HG03025 (cell line): Measurements from ENCODE around the gene SASS6.
"Not testable (repeated sequence)": the region's sequence is repeated elsewhere in the genome, so short reads cannot be mapped to it uniquely, and the experiment has no call there.

ENCODE experiments used
- ATAC-seq: cut with Tn5 transposase; IDR thresholded peaks from one replicate; pipeline ENCODE4 v1.9.1; 2021; ENCODE audit warnings: mild to moderate bottlenecking, moderate library complexity; ENCODE audit not compliant: unreplicated experiment, low FRiP score

SASS6 gene

GRCh38 chr1:100051401-100051800 is 81.3 kb downstream of the SASS6 start:
- no peak for ATAC-seq

DNA sequence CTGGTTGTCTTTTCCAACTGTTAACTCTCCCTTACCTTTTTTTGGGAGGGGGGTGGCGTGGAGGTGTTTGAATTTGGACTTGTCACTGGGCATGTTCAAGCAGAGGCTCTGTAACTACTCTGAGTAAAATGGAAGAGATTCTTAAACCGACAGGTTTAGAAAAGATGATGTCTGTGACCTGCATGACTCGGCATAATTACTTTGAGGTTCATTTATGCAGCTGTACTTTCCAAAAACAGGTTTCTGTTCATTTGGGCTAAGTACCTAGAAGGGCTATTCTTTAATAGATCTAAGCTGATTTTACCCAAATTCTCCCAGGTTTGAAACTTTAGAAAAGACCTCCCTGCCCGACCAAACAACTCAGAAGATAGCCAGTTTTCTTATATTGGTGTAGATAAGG is 82.6 kb downstream of the SASS6 start:
- no peak for ATAC-seq

- not testable (repeated sequence) for ATAC-seq
Measured at GRCh38 chr1:100047235-100047708, 85.5 kb downstream of the SASS6 start.

DNA sequence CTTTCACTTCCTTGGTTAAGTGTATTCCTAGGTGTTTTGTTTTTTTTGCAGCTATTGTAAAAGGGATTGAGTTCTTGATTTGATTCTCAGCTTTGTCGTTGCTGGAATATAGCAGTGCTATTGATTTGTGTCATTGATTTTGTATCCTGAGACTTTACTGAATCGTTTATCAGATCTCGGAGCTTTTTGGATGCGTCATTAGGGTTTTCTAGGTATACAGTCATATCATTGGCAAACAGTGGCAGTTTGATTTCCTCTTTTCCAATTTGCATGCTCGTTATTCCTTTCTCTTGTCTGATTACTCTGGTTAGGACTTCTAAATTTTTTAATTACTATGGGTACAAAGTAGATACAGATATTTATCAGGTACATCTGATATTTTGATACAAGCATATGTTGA is 87.5 kb downstream of the SASS6 start:
- no peak for ATAC-seq

DNA sequence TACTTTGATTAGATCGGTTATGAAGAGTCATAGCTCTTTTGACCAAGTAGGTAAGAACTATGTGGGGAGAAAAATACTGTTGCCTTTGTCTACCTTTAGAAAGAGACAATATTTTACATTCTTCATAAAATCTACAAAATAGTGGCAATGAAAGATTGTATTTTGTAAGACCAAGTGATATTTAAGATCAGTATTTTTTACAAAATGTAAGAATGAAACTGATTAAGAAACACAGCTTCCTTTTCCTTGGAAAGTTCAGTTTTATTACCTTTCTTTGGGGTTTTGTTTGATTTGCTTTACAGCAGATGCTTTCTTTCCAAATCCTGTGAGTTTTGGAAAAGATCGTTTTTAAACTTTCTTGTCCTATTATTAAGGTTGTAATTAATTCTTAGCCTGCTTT is 93.1 kb downstream of the SASS6 start:
- ATAC-seq = no peak

- peak; percentile 45 for ATAC-seq
Measured at GRCh38 chr1:100038660-100039287, 94.0 kb downstream of the SASS6 start.

DNA sequence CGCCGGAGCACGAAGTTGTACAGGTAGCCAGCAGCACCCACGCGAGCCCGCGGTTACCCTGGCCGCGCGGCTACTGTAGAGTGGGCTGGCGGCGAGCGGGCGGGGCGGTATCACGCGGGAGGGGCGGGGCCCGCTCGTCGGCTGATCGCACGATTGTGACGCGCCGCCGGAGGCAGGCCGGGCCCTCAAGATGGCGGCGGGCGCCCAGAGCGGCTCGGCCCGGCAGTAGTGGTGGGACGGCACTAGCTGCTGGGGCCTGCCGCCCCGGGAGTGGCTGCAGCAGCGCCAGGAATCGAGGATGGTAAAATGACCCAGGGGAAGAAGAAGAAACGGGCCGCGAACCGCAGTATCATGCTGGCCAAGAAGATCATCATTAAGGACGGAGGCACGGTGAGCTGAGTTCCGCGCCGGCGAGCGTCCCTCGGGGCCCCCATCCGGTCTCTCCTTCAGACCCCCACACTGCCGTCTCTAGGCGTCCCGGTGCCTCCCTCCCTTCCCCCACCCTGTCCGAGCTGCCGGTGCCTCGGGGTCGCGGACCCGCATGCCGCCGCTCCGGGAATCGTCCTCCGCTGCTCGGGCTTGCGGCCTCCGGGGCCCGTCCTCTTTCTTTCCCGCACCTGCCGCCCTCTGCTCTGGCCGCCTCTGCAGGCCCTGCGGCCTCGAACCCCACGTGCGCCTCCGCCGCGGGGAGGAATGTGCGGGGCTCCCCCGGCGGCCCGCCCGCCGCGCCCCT is 94.6 kb downstream of the SASS6 start:
- ATAC-seq = peak; percentile 91

- no peak for ATAC-seq
Measured at GRCh38 chr1:100037656-100037926, 95.1 kb downstream of the SASS6 start.

DNA sequence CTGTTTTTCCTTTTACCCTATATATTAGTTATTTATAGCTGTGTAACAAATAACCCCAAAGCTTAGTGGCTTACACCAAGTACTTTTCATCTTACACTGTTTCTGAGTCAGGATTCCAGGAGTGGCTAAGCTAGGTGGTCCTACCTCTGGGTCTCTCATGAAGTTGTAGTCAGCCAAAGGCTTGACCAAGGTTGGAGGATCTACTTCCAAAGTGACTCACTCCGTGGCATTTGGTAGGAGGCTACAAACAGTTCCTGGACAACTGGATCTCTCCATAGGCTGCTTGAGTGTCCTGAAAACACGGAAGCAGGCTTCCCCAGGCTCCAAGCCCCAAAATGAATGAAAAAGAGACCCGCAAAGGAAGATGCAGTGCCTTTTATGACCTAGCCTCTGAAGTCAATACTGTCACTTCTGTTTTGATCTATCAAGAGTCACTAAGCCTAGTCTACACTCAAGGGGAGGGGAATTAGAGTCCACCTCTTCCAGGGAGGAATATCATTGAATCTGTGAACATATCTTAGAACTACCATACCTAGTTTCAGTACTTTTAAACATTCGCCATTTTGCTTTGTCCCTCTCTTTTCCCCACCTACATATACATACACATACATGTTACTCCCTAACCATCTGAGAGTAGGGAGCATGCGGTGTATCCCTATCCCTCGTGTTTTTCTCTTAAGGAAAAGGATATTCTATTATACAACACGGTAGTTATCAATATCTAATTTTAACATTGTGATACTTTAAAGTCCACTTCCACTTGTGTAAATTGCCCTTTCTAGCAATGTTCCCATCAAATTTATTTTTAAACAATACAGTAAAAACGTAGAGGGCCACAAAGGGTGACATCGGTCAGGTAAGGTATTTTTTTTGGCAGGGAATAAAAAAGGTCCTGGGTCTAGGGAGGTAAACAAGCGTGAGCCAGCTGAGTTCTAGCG is 95.7 kb downstream of the SASS6 start:
- ATAC-seq = no peak

DNA sequence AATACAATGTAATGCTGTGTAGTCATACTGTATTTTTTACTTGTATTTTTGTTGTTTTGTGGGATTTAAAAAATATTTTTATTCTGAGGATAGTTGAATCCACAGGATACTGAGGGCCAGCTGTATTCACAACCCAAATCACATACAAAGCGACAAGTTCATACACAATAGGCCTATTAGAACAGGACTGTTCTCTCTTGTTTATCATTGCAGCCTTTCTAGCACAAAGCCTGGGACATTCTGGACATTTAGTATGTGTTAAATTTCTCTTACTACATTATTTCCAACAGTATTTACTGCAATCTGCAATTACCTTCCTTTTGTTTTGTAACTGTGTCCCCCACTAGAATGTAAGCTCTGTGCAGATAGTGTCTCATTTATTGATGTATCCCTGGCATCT is 97.5 kb downstream of the SASS6 start:
- no peak for ATAC-seq

- ATAC-seq = no peak
Measured at GRCh38 chr1:100034470-100034869, 98.3 kb downstream of the SASS6 start.
